Hematopoietic multipotent progenitor cell treated with erythropoietin and hydrocortisone succinate and interleukin-3 and kit ligand, for 6 days (in vitro differentiated cells): ENCODE measurements around the gene FDX2.

Source experiments
- DNase-seq: peaks from one replicate; pipeline ENCODE4 v3.0.0-alpha.2; 2015

Gene FDX2

GRCh38 chr19:10332965-10333757 is 17.3 kb upstream of the FDX2 start, which contains the start of gene RAVER1:
Gene RAVER1, minus strand, starts transcription at chr19:10333529. Its CDS starts 22 bp downstream, at chr19:10333507.
- DNase-seq: peak; percentile 99

- no peak for DNase-seq
Observed at GRCh38 chr19:10332158-10332964, 16.5 kb upstream of the FDX2 start.

GRCh38 chr19:10329555-10329954 is 13.7 kb upstream of the FDX2 start:
- DNase-seq: no peak

DNA sequence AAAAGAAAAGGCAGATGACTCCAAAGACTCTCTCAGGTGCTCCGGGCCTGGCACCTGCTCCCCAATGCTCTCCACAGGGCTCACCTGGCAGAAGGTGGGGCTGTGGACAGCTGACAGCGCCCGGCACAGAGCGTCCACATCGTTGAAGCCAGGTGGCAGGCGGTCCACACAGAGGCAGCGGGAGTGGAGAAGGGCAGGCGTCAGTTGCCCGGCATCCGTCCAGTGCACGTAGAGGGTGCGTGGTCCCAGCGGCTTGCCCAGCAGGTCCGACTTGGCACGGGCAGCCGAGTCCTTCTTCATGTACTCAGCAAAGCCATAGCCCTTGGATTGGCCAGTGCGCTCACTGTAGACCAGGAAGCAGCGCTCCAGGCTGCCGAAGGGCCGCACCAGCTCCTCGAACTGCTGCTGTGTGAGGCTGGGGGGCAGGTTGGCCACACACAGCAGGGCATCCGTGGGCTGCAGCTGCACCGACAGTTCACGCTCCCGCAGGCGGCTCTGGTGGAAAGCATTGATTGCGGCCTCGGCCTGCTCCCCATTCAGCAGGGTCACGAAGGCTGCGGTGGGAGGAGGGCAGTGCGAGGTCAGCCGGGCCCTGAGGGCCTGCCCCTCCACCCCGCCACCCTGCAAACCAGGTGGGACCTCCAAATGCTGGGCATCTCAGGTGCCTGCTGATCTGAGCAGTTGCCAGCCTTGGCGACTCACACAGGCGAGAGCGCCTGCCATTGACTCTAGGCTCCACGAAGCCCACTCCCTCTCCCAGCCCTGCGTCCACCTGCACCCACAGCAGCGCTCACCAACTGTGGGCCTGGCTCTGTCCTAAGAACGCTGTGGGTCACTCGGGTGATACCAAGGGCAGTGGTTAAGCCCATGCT is 13.0 kb upstream of the FDX2 start:
- no peak for DNase-seq

- no peak for DNase-seq
Observed at GRCh38 chr19:10327793-10328192, 12.0 kb upstream of the FDX2 start.

DNA sequence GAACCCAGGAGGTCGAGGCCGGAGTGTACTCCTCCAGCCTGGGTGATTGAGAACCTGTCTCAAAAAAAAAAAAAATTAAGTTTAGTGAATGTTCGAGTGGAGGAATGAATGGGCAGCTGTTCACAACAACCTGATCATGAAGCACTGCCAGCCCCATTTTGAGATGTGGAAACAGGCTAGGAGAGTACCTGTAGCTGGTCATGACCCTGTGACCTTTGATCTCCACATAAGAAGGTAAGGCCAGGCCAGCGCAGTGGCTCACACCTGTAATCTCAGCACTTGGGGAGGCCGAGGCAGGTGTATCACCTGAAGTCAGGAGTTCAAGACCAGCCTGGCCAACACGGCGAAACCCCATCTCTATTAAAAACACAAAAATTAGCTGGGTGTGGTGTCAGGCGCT is 9.9 kb upstream of the FDX2 start:
- no peak for DNase-seq

DNA sequence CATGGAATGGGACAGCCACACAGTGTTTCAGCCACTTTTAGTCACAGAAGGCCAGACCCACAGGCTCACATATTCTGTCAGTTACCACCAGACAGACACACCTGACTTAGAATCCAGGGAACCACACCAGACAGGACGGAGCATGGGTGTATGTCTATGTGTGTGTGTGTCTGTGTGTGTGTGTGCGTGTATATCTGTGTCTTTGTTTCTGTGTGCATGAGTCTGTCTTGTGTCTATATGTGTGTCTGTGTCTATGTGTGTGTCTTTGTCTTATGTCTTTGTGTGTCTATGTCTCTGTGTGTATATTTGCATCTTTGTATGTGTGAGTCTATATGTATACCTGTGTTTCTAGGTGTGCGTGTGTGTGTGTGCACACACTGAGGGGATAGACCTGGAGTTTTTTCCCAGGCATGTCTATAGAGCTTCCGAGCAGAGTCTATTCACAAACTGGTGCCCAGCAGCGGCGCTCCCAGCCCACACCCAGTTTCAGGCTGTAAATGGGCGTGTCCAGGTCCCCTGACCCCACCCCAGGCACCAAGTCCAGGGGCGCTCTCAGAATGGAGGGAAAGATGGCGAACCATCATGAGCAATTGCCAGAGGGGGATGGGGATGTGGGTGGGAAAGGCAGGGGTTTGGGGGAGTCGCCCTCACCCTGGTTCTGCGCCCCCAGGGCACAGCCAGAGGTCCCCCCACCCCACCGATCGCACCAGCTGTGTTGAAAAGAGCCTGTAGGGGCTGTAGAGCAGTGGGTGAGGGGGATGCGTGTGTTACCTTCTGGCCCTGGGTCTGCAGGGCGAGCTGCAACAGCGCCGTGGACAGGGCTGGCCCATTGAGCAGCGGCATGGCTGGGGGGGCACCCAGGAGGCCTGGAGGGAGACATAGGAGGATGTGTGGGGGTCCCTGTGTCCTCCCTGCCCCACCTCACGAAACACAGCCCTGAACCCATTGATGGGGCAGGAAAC is 6.3 kb upstream of the FDX2 start:
- DNase-seq: no peak

DNA sequence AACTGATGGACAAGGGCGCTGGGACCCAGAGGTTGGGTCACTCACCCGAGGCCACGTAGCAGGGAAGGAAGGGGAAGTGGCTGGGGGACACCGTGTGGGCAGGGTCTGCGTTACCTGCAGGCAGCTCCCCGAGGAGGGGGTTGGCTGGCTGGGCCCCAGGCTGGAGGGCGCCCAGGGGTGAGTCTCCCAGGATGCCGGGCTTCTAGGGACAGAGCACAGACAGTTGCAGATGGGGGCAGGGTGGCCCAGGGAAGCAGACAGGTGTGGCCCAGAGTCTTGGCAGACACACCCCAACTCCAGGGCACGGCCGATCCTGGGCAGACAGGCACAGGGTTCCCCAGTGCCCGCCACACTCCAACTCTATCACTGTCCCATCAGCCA is 5.6 kb upstream of the FDX2 start:
- DNase-seq: no peak

DNA sequence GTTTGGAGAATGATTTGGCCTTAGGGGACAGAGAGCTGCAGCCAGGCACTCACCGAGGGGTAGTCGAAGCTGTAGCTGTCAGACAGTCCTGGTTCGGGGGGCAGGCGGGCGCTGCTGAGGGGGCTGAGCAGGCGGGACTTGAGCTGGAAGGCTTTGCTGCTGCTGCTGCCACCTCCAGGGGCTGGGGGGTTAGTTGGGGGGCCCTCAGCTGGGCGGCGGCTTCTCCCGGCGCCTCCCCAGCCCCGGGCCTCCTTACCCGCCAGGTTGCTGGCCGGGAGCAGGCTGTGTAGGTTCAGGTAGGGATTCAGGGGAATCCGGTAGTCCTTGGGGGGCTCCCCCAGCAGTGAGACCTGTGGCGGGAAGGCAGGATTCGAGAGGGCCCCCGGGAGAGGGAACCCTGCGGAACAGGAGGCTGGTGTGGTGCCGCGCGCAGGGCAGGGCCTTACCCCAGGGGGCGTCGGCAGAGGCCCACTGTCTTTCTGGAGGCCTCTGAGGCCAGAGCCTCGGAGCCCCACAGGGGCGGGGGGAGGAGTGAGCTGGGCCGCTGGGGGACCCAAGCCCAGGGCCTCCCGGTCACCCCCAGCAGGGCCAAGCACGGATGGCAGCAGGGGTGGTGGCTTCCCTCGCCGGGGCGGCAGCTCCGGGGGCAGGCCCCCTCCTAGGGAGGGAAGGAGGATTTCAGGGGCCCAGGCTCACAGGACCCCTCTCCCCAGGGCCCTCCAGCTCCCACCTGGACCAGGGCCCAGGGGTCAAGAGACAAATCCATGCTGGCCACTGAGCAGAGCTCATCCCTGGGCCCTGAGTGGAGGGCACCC is 5.0 kb upstream of the FDX2 start:
- DNase-seq: no peak

- DNase-seq: no peak
Observed at GRCh38 chr19:10318807-10319682, 3.2 kb upstream of the FDX2 start.

DNA sequence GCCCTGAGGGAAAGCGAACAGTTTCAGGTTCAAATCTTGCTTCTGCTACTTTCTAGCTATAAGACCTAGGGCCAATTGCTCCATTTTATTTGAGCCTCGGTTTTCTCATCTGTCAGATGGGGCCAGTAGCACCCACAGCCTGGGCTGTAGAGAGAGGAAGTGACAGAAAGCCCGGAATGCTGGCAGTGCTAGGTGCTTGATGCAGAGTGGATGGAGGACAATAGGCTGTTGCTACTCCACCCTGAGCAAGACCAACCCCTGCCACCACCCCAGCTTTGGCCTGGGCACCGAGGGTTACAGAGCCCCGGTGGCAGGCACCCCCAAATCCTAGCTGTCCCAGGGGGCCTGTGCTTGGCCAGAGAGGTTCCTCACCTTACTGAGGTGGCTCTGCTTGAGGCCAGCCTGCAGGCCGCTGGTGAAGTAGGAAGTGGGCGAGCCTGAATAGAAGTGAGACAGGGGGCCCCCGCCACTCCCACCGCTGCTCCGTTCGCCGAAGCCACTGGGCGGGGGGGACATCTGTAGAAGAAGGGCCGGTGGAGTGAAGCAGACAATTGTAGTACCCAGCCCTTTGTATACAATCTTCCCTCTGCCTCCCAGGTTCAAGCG is 2.1 kb upstream of the FDX2 start:
- no peak for DNase-seq

- DNase-seq: no peak
Observed at GRCh38 chr19:10317045-10317856, 1.4 kb upstream of the FDX2 start.

DNA sequence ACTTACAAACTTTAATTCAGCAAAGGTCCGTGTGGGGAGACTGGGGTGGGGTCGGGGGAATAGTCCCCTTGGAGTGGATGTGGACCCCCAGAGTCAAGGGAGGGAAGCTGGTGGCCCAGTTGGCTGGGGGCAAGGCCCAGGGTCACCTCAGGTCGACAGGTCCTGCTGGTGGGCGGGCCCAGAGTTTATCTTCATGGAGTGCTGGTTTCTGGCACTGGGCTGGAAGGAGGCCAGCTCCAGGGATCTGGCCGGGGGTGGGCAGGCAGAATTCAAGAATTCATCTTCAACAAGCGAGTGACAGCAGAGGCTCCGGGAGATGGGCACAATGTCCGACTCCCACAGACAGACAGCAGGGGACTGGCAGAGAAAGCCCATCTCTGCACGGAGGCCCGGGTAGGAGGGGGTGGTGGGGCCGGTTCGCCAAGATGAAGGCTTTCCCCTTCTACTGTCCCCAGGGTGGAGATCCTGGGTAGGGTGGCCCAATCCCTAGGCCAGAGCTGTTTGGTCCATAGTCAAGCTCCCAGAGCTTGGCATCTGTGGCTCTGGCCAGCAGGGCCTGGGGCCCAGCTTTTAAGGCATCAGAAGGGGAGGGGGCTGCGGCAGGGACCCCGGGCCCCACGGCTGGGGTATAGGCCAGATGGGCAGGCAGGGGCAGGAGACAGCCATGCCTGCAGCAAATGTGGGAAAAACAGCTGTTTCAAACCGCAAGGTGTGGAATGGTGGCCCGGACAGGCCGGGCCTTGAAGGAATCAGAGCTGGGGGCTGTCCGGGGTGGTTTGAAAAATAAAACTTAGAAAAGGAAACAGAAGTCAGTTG is 622 bp upstream of the FDX2 start:
- DNase-seq: peak; percentile 82

- DNase-seq: no peak
Observed at GRCh38 chr19:10309423-10309822, 6.4 kb downstream of the FDX2 start, which contains the start of gene ZGLP1. Gene ZGLP1, minus strand, starts transcription at chr19:10309815.

DNA sequence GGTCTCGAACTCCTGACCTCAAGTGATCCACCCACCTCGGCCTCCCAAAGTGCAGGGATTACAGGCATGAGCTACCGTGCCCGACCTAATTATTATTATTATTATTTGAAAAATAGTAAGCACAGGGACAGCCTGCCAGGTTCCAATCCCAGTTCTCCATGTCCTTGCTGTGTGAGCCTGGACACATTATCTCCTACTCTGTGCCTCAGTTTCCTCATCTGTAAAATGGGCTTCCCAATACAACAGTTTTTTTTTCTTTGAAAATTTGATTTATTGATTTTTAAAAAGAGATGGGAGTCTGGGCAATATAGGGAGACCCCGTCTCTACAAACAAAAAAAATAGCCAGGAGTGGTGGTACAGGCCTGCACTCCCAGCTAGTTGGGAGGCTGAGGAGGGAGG is 9.5 kb downstream of the FDX2 start:
- DNase-seq: no peak

- DNase-seq: no peak
Observed at GRCh38 chr19:10305139-10305806, 10.5 kb downstream of the FDX2 start.
